Measurements from ENCODE around the gene CYB5RL. TPM values are rescaled to one million over a fixed set of nuclear protein-coding genes. Genes with fewer than 3 reads are reported as not detected.
"Not testable (repeated sequence)": the region's sequence is repeated elsewhere in the genome, so short reads cannot be mapped to it uniquely, and the experiment has no call there.

CYB5RL gene
- total RNA-seq, 1 donor from 2014 or later: 8.7 TPM

- DNase-seq (no peak), ATAC-seq (ENCODE audit: low read depth) (no peak)
- Mint-ChIP-seq H3K9me3 (no peaks in the 10 kb centered on the region), H3K4me3 (no peak overlapping the region), H3K36me3 (ENCODE audit: low read depth) (peaks cover 77% of the 10 kb centered on the region), H3K4me1 (no peaks in the 10 kb centered on the region), H3K27ac (no peak overlapping the region), H3K27me3 (no peaks in the 10 kb centered on the region)
- intact Hi-C loops (cut with micrococcal nuclease): no loop called here
- ChIA-PET POLR2A (no interaction called here), CTCF (no interaction called here)
- no peak for TF ChIP-seq CTCF (IDR thresholded peaks at IDR 0.05)
Observed at GRCh38 chr1:54218883-54219687, 19.3 kb upstream of the CYB5RL start.

- ChIA-PET POLR2A (no interaction called here), CTCF (no interaction called here)
- Mint-ChIP-seq H3K4me1 (no peaks in the 10 kb centered on the region), H3K9me3 (no peaks in the 10 kb centered on the region), H3K36me3 (ENCODE audit: low read depth) (peaks cover 100% of the 10 kb centered on the region), H3K27ac (no peak overlapping the region), H3K27me3 (no peaks in the 10 kb centered on the region), H3K4me3 (no peak overlapping the region)
- TF ChIP-seq CTCF (IDR thresholded peaks at IDR 0.05): no peak
- intact Hi-C loops (cut with micrococcal nuclease): no loop called here
- ATAC-seq (ENCODE audit: low read depth) (no peak), DNase-seq (no peak)
Observed at GRCh38 chr1:54215523-54215922, 15.7 kb upstream of the CYB5RL start.

GRCh38 chr1:54212872-54213271 is 13.0 kb upstream of the CYB5RL start:
- H3K27me3 Mint-ChIP-seq: no peaks in the 10 kb centered on the region
- no peaks in the 10 kb centered on the region for H3K4me1 Mint-ChIP-seq
- CTCF ChIA-PET: no interaction called here
- H3K4me3 Mint-ChIP-seq: no peak overlapping the region
- POLR2A ChIA-PET: no interaction called here
- intact Hi-C loops (cut with micrococcal nuclease): no loop called here
- no peak for TF ChIP-seq CTCF (IDR thresholded peaks at IDR 0.05)
- no peaks in the 10 kb centered on the region for H3K9me3 Mint-ChIP-seq
- DNase-seq: no peak
- no peak for ATAC-seq (ENCODE audit: low read depth)
- peaks cover 95% of the 10 kb centered on the region for H3K36me3 Mint-ChIP-seq (ENCODE audit: low read depth)
- H3K27ac Mint-ChIP-seq: no peak overlapping the region

- CTCF ChIA-PET: not testable (repeated sequence)
Observed at GRCh38 chr1:54207896-54208295, 8.1 kb upstream of the CYB5RL start.

GRCh38 chr1:54207287-54207686 is 7.5 kb upstream of the CYB5RL start:
- POLR2A ChIA-PET: no interaction called here
- H3K9me3 Mint-ChIP-seq: no peaks in the 10 kb centered on the region
- ATAC-seq (ENCODE audit: low read depth) (no peak), DNase-seq (no peak)
- intact Hi-C loops (cut with micrococcal nuclease): no loop called here
- H3K4me1 Mint-ChIP-seq: peaks cover 4% of the 10 kb centered on the region
- CTCF ChIA-PET: no interaction called here
- TF ChIP-seq CTCF (IDR thresholded peaks at IDR 0.05): no peak
- H3K27me3 Mint-ChIP-seq: no peaks in the 10 kb centered on the region
- peaks cover 77% of the 10 kb centered on the region for H3K36me3 Mint-ChIP-seq (ENCODE audit: low read depth)
- H3K4me3 Mint-ChIP-seq: no peak overlapping the region
- H3K27ac Mint-ChIP-seq: no peak overlapping the region

More at GRCh38 chr1:54207896-54208295, 8.1 kb upstream of the CYB5RL start:
- ATAC-seq (ENCODE audit: low read depth); H3K27me3 Mint-ChIP-seq; H3K9me3 Mint-ChIP-seq; H3K4me3 Mint-ChIP-seq; POLR2A ChIA-PET; H3K27ac Mint-ChIP-seq; intact Hi-C loops (cut with micrococcal nuclease); H3K4me1 Mint-ChIP-seq; DNase-seq: not testable (repeated sequence)
- peaks cover 77% of the 10 kb centered on the region for H3K36me3 Mint-ChIP-seq (ENCODE audit: low read depth)

Measured in activated B cell treated with CpG ODN at 0.5 μM for 24 hours (primary cell).